Astrocyte (in vitro differentiated cells and primary cell): Measurements from ENCODE around the gene SUN5.

Source experiments
- CTCF ChIP-seq: IDR thresholded peaks from 2 replicates; pipeline ENCODE4 v1.5.1; 2011; ENCODE audit warnings: low read depth, mild to moderate bottlenecking, inconsistent platforms, low read length, moderate library complexity; ENCODE audit not compliant: insufficient read depth
- EZH2 ChIP-seq: IDR thresholded peaks from 2 replicates; pipeline ENCODE4 v1.6.1; 2012; ENCODE audit warnings: mild to moderate bottlenecking, low read length, inconsistent platforms; ENCODE audit not compliant: insufficient read depth

GRCh38 chr20:32982617-32983458 is 21.4 kb downstream of the SUN5 start:
- no peak for TF ChIP-seq CTCF
- TF ChIP-seq EZH2: no peak
